GM08714 (cell line): ENCODE data around the gene PACSIN1.

Source experiments
- H3K4me3 ChIP-seq: fragments of 200-500 bp; sonication (Bioruptor generic); 2 replicates; pipeline ENCODE4 v1.5.1; 2014; ENCODE audit warnings: mild to moderate bottlenecking, low read length, inconsistent platforms
- ZNF274 ChIP-seq: IDR thresholded peaks from 2 replicates; pipeline ENCODE4 v1.6.1; 2012; ENCODE audit warnings: mild to moderate bottlenecking, low read depth, low read length

The PACSIN1 gene

GRCh38 chr6:34569361-34569973 is 103.6 kb downstream of the PACSIN1 start:
- H3K4me3 ChIP-seq: no peak overlapping the region
- no peak for TF ChIP-seq ZNF274

GRCh38 chr6:34570066-34570833 is 104.4 kb downstream of the PACSIN1 start:
- no peak overlapping the region for H3K4me3 ChIP-seq
- no peak for TF ChIP-seq ZNF274

GRCh38 chr6:34571388-34571787 is 105.5 kb downstream of the PACSIN1 start:
- no peak overlapping the region for H3K4me3 ChIP-seq
- TF ChIP-seq ZNF274: no peak

GRCh38 chr6:34572021-34572420 is 106.1 kb downstream of the PACSIN1 start:
- no peak for TF ChIP-seq ZNF274
- no peak overlapping the region for H3K4me3 ChIP-seq

DNA sequence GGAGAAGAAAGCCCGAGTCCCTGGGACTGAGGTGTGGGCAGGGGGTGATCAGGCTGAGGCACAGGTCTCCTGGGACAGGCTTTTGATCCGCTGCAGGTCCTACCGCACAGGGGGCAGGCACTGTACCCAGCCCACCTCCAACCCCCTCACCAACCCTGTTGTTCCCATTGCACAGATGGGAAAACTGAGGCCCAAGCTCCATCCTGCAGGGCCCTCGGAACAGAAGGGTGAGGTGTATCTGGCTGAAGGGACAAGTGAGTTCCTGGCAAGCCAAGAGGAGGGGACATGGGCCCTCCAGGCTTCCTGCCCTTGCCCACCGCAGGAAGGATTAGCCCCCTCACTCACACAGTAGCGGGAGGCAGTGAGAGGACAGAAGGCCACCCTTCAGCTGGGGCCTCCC is 106.7 kb downstream of the PACSIN1 start:
- no peak for TF ChIP-seq ZNF274
- no peak overlapping the region for H3K4me3 ChIP-seq

DNA sequence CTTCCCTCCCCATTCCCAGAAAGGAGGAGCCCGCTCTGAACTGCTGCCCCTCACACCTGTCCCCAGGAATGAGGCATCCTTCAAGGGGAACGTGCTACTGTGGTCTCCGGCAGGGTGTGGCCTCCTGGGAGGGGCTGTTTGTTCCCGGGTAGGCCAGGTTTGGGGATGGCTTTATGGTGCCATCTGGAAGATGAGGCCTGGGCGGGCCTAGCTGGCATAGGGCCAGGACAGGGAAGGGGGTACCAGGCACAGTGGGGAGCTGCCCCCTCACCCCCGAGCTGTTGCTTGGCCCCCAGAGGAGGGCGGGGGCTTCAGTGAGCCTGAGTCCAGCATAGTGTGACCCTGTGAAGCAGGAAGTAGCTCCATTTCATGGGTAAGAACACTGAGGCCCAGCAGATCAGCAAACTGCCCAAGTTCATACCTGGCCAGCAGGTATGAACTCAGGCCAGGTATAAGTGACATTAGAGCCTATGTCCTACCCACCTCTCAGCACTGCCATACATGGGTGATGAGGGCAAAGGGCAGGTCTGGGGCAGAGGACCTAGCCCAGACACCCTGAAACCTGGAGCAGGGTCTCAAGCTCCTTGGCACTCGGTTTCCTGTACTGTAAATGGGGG is 107.8 kb downstream of the PACSIN1 start:
- TF ChIP-seq ZNF274: no peak
- no peak overlapping the region for H3K4me3 ChIP-seq

- TF ChIP-seq ZNF274: no peak
- H3K4me3 ChIP-seq: no peak overlapping the region
Observed at GRCh38 chr6:34574647-34575293, 108.9 kb downstream of the PACSIN1 start.

- no peak overlapping the region for H3K4me3 ChIP-seq
- no peak for TF ChIP-seq ZNF274
Observed at GRCh38 chr6:34575326-34575725, 109.5 kb downstream of the PACSIN1 start.

GRCh38 chr6:34576286-34576955 is 110.5 kb downstream of the PACSIN1 start:
- no peak for TF ChIP-seq ZNF274
- no peak overlapping the region for H3K4me3 ChIP-seq

- no peak overlapping the region for H3K4me3 ChIP-seq
- TF ChIP-seq ZNF274: no peak
Observed at GRCh38 chr6:34578445-34579262, 112.8 kb downstream of the PACSIN1 start.

DNA sequence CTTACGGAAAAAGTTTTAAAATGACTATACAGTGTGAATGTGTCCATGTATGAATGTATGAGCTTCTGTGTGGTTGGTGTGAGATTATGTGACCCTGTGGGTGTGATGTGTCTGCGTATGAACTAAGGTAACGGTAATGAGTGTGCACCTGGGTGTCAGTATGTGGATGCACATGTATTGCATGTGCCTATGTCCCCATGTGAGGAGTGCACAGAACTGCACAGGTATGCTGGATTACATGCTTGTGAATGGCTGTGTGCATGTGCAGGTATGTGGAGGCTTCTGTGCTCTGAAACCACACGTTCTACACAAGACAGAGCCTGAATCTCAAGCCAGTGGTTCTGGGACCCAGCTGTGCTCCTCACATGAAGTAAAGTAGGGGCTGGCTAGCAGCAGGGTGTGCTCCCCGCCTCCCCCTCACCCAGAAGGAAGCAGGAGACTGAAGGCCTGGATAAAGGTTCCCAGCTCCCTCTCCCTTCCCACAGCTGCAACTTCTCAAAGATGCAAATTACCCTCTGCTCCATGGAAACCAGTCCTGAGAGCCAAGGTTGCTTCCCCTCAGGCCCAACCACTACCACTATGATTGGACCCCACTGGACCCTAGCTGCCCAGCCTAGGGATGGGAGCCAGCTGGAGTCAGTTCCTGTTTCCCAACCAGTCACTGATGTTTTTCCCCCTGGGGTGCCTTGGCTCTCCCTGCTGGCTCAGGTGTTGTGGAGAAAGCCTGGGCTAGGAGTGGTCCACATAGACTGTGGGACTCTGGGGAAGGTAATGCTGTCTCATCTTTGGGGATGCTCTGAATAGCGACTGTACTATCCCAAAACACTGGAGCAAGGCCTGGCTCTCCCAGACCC is 115.1 kb downstream of the PACSIN1 start:
- TF ChIP-seq ZNF274: no peak
- H3K4me3 ChIP-seq: no peak overlapping the region

DNA sequence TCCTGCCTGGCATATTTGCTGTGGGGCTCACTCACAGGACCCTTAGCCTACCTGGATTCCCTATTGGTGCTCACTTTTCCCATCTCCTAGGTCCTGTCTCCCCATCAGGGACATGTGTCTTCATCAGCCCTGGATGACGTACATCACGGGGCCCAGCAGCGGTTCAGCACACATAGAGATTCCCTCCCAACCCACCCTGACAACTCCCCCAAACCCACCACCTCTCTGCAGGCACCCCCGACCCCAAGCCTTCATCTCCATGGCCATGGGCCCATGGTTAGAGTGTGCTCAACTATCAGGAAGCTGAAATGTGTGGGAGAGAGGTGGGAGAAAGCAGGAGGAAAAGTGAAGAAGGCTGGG is 115.7 kb downstream of the PACSIN1 start:
- H3K4me3 ChIP-seq: no peak overlapping the region
- TF ChIP-seq ZNF274: no peak

DNA sequence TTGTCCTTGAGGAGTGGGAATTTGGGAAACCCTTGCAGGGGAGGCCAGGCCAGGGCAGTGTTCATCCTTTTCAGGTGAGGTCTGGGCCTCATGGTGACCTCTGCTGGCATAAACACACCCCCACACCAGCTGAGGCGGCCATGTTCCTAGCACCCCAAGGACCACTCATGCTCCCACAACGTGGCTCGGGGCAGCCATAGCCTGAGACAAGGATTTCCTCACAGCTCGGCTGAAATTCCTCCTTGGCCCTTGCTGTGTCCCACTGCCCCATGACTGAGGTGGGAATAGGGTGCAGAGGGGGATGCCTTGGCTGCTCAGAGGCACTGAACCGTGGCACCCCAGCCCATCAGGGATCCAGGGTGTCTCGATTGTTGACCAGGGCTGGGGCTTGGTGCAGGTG is 117.6 kb downstream of the PACSIN1 start:
- no peak for TF ChIP-seq ZNF274
- H3K4me3 ChIP-seq: no peak overlapping the region
